GM21423 (cell line): ENCODE measurements around the gene UST.
"Not testable (repeated sequence)": the region's sequence is repeated elsewhere in the genome, so short reads cannot be mapped to it uniquely, and the experiment has no call there.

ENCODE experiments used
- ATAC-seq: cut with Tn5 transposase; IDR thresholded peaks from one replicate; pipeline ENCODE4 v1.9.1; 2021; ENCODE audit warnings: mild to moderate bottlenecking, moderate library complexity; ENCODE audit not compliant: unreplicated experiment

The UST gene

GRCh38 chr6:148857798-148858390, 111.1 kb downstream of the UST start:
- ATAC-seq = no peak

- not testable (repeated sequence) for ATAC-seq
These were observed 117.3 kb downstream of the UST start for GRCh38 chr6:148864132-148864531.

- ATAC-seq = no peak
These were observed 118.1 kb downstream of the UST start for GRCh38 chr6:148864941-148865340.

- ATAC-seq = peak; percentile 89
These were observed 119.9 kb downstream of the UST start for GRCh38 chr6:148866657-148867268.

GRCh38 chr6:148867862-148868261, 121.0 kb downstream of the UST start:
- ATAC-seq = no peak

GRCh38 chr6:148868314-148868713, 121.5 kb downstream of the UST start:
- no peak for ATAC-seq

- ATAC-seq = no peak
These were observed 122.1 kb downstream of the UST start for GRCh38 chr6:148868901-148869300.

- no peak for ATAC-seq
These were observed 122.8 kb downstream of the UST start for GRCh38 chr6:148869585-148869984.

GRCh38 chr6:148873154-148873553, 126.3 kb downstream of the UST start:
- ATAC-seq = no peak

GRCh38 chr6:148873868-148874267, 127.0 kb downstream of the UST start:
- no peak for ATAC-seq

GRCh38 chr6:148874698-148875293, 128.0 kb downstream of the UST start:
- ATAC-seq = no peak

- no peak for ATAC-seq
These were observed 131.9 kb downstream of the UST start for GRCh38 chr6:148878683-148879082.

- not testable (repeated sequence) for ATAC-seq
These were observed 133.9 kb downstream of the UST start for GRCh38 chr6:148880742-148881141.

- no peak for ATAC-seq
These were observed 134.9 kb downstream of the UST start for GRCh38 chr6:148881593-148882311.

- ATAC-seq = no peak
These were observed 136.4 kb downstream of the UST start for GRCh38 chr6:148883270-148883669.

GRCh38 chr6:148884461-148884860, 137.6 kb downstream of the UST start:
- no peak for ATAC-seq

GRCh38 chr6:148885136-148885865, 138.5 kb downstream of the UST start:
- ATAC-seq = no peak

- no peak for ATAC-seq
These were observed 139.4 kb downstream of the UST start for GRCh38 chr6:148885925-148886845.

GRCh38 chr6:148887181-148887580, 140.4 kb downstream of the UST start:
- no peak for ATAC-seq

- no peak for ATAC-seq
These were observed 142.0 kb downstream of the UST start for GRCh38 chr6:148888856-148889255.
